Uterus (tissue), 4 donors: ENCODE results near the gene SLC39A12. TPM values are rescaled to one million over a fixed set of nuclear protein-coding genes. Genes with fewer than 3 reads are reported as not detected.

Experiments
- DNase-seq, 2 donors: peaks; one replicate each; pipeline ENCODE4 v3.0.0-alpha.2; 2019 to 2020
- H3K27ac ChIP-seq, 2 donors: fragments of 200-600 bp; sonication (generic); 1 replicate in 1 of 2; 2 replicates in 1 of 2; pipeline ENCODE4 v1.5.1; 2016 to 2018
- H3K27me3 ChIP-seq, 2 donors: fragments of 200-600 bp; sonication (generic); one replicate each; pipeline ENCODE4 v1.5.1; 2018 to 2019; ENCODE audit warnings: control low read depth in 1 of 2
- H3K36me3 ChIP-seq, 2 donors: fragments of 200-600 bp; sonication (generic); one replicate each; pipeline ENCODE4 v1.5.1; 2019; ENCODE audit warnings: control low read depth in 1 of 2
- H3K4me1 ChIP-seq, 2 donors: fragments of 200-600 bp; sonication (generic); one replicate each; pipeline ENCODE4 v1.5.1; 2018 to 2019; ENCODE audit warnings: control low read depth in 1 of 2
- H3K4me3 ChIP-seq, 2 donors: fragments of 200-600 bp; sonication (generic); 1 replicate in 1 of 2; 2 replicates in 1 of 2; pipeline ENCODE4 v1.5.1; 2018 to 2019; ENCODE audit warnings: mild to moderate bottlenecking in 1 of 2
- H3K9me3 ChIP-seq, 2 donors: fragments of 200-600 bp; sonication (generic); one replicate each; pipeline ENCODE4 v1.5.1; 2019; ENCODE audit warnings: control low read depth in 1 of 2
- CTCF ChIP-seq, 4 experiments: fragments of 200-600 bp in 2 of 4; fragments of 450-650 bp in 2 of 4; sonication (generic) in 2 of 4; IDR thresholded peaks; one replicate each; pipeline ENCODE4 v1.5.1; 2016 to 2019; ENCODE audit warnings: antibody characterized with exemption in 4 of 4, mild to moderate bottlenecking in 2 of 4, moderate library complexity in 1 of 4
- POLR2A ChIP-seq, 2 donors: fragments of 450-650 bp; IDR thresholded peaks; one replicate each; pipeline ENCODE4 v1.6.1; 2016; ENCODE audit warnings: antibody characterized with exemption in 2 of 2, mild to moderate bottlenecking in 1 of 2, moderate library complexity in 1 of 2
- intact Hi-C: fragments of 100-400 bp; cut with DNase I; formaldehyde crosslinking; loops from one replicate; pipeline ENCODE4 v1.15.1; 2023; ENCODE audit warnings: low total_unique reads
- total RNA-seq, 4 donors: library from RNA; depleted of rRNA in 3 of 4; stranded (reverse); fragments of >200 nt in 3 of 4; gene quantifications; one replicate each; pipeline versions ENCODE4 v1.1.0 to v1.2.4, GENCODE V29; 2014 to 2023
- donor health status: DM: yes; HTN: yes; CAD: no.

The SLC39A12 gene
- total RNA-seq, 4 donors from 2014 or later, result not detected

DNA sequence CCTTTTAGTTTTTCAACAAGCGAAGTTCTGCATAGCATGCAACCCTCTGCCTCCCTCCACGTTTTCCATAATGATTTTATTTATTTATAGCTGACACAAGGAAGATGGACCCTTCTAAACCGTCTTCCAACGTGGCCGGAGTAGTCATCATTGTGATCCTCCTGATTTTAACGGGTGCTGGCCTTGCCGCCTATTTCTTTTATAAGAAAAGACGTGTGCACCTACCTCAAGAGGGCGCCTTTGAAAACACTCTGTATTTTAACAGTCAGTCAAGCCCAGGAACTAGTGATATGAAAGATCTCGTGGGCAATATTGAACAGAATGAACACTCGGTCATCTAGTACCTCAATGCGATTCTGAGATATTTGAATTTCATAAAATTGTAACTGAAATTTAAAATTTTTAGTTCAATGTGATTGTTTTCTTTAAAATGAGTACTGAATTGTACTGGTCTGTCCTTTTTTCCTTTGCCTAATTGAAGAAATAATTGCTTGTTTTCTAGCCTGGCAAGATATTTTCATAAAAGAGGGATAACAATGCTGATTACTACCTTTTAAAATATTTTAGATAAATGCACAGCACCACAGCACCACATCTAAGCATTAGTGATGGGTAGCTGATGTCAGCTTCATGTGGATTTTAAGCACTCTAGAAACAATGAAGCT is 41.5 kb upstream of the SLC39A12 start:
- intact Hi-C loops, result no loop called here
- Histone ChIP-seq H3K4me3 (no peak overlapping the region), H3K36me3 (no peaks in the 10 kb centered on the region)

GRCh38 chr10:17912754-17913153 is 39.0 kb upstream of the SLC39A12 start:
- Histone ChIP-seq H3K9me3 (no peaks in the 10 kb centered on the region), H3K4me3 (no peak overlapping the region), H3K36me3 (no peaks in the 10 kb centered on the region), H3K27ac (no peak overlapping the region), H3K4me1 (no peaks in the 10 kb centered on the region), H3K27me3 (no peaks in the 10 kb centered on the region)
- intact Hi-C loops, result no loop called here
- DNase-seq, result no peak
- TF ChIP-seq CTCF (IDR thresholded peaks at IDR 0.05) (no peak), POLR2A (IDR thresholded peaks at IDR 0.05) (no peak)

More for the DNA sequence above, 41.5 kb upstream of the SLC39A12 start:
- TF ChIP-seq CTCF (IDR thresholded peaks at IDR 0.05) (peak; percentile 49 to 58 (median 56)), POLR2A (IDR thresholded peaks at IDR 0.05) (no peak)
- Histone ChIP-seq H3K27me3 (no peaks in the 10 kb centered on the region), H3K9me3 (no peaks in the 10 kb centered on the region), H3K4me1 (no peaks in the 10 kb centered on the region), H3K27ac (no peak overlapping the region)
- DNase-seq, result peak; percentile 24 to 64

DNA sequence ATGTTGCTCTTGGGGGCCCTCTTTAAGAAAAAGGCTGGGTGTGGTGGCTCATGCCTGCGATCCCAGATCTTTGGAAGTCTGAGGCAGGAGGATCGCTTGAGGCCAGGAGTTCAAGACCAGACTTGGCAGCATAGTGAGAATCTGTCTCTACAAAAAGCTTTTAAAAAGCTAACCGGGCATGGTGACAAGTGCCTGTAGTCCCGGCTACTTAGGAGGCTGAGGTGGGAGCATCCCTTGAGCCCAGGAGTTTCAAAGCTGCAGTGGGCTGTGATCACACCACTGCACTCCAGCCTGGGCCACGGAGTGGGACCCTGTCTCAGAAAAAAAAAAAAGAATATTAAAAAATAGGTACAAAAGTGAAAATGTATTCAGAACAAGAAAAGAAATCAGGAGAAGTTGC is 38.1 kb upstream of the SLC39A12 start:
- TF ChIP-seq CTCF (IDR thresholded peaks at IDR 0.05), result no peak
- no peak for TF ChIP-seq POLR2A (IDR thresholded peaks at IDR 0.05)
- H3K27me3 ChIP-seq, result no peaks in the 10 kb centered on the region
- no peak for DNase-seq
- H3K4me1 ChIP-seq, result no peaks in the 10 kb centered on the region
- H3K9me3 ChIP-seq, result no peaks in the 10 kb centered on the region
- no peak overlapping the region for H3K4me3 ChIP-seq
- intact Hi-C loops, result no loop called here
- no peak overlapping the region for H3K27ac ChIP-seq
- no peaks in the 10 kb centered on the region for H3K36me3 ChIP-seq

DNA sequence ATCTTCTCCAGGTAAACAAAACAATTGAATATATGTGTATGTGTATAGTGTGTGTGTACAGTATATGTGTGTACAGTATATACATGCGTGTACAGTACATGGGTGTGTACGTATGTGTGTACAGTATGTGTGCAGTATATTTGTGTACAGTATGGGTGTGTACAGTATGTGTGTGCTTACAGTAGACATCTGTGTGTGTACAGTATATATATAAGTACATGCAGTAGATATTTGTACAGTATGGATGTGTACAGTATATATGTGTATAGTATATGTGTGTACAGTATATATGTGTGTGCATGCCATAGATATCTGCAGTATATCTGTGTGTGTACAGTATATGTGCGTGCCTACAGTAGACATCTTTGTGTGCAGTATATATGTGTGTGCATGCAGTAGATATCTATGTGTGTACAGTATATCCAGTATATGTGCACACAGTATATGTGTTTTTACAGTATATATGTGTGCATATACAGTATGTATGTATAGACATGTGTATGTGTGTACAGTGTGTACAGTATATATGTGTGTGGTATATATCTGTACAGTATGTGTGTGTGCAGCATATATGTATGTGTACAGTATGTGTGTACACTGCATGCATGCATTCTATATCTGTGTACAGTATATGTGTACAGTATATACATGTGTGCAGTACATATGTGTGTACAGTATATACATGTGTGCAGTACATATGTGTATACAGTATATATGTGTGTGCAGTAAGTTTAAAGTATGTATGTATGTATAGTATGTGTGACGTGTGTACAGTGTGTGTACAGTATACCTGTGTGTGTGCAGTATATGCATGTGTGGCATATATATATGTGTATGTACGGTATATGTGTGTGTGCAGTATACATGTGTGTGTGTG is 37.3 kb upstream of the SLC39A12 start:
- Histone ChIP-seq H3K4me1 (no peaks in the 10 kb centered on the region), H3K36me3 (no peaks in the 10 kb centered on the region), H3K27ac (no peak overlapping the region), H3K9me3 (no peaks in the 10 kb centered on the region), H3K27me3 (no peaks in the 10 kb centered on the region), H3K4me3 (no peak overlapping the region)
- no peak for DNase-seq
- intact Hi-C loops, result no loop called here
- TF ChIP-seq POLR2A (IDR thresholded peaks at IDR 0.05) (no peak), CTCF (IDR thresholded peaks at IDR 0.05) (no peak)

DNA sequence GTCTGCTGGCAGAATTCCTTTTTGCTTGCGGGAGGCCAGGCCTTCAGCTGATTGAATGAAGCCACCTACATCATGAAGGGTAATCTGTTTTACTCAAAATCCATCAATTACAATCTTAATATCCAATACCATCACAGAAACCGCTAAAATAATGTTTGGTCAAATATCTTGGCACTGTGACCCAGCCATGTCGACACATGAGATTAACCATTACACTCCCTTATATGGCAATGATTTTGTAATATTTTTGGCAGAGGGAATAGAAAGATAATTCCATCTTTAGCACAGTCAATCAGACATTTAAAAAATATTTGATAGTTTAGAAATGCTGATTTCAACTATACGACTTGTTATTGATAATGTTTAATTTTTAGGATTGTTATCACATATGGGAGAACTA is 36.5 kb upstream of the SLC39A12 start:
- TF ChIP-seq POLR2A (IDR thresholded peaks at IDR 0.05), result no peak
- TF ChIP-seq CTCF (IDR thresholded peaks at IDR 0.05), result no peak
- H3K36me3 ChIP-seq, result no peaks in the 10 kb centered on the region
- DNase-seq, result no peak
- H3K4me1 ChIP-seq, result no peaks in the 10 kb centered on the region
- intact Hi-C loops, result no loop called here
- no peak overlapping the region for H3K27ac ChIP-seq
- no peaks in the 10 kb centered on the region for H3K9me3 ChIP-seq
- no peaks in the 10 kb centered on the region for H3K27me3 ChIP-seq
- no peak overlapping the region for H3K4me3 ChIP-seq
